Sigmoid colon (tissue), 7 donors: ENCODE results near the gene CHTF18. TPM values are rescaled to one million over a fixed set of nuclear protein-coding genes. Genes with fewer than 3 reads are reported as not detected.
A peak's percentile ranks its signal among the peaks of the same experiment; 100 is the strongest.

Source experiments
- DNase-seq: peaks from one replicate; pipeline ENCODE4 v3.0.0-alpha.2; 2019
- H3K27ac ChIP-seq, 4 donors: fragments of 200-600 bp; sonication (generic); one replicate each; pipeline ENCODE4 v1.5.1; 2016 to 2019; ENCODE audit warnings: mild to moderate bottlenecking in 1 of 4
- H3K27me3 ChIP-seq, 3 donors: fragments of 200-600 bp; sonication (generic); one replicate each; pipeline ENCODE4 v1.5.1; 2019; ENCODE audit warnings: mild to moderate bottlenecking in 1 of 3
- H3K36me3 ChIP-seq, 4 donors: fragments of 200-600 bp; sonication (generic); one replicate each; pipeline ENCODE4 v1.5.1; 2016 to 2019
- H3K4me1 ChIP-seq, 4 donors: fragments of 200-600 bp; sonication (generic); one replicate each; pipeline ENCODE4 v1.5.1; 2017 to 2019
- H3K4me3 ChIP-seq, 4 donors: fragments of 200-600 bp; sonication (generic); one replicate each; pipeline ENCODE4 v1.5.1; 2017 to 2019; ENCODE audit warnings: mild to moderate bottlenecking in 2 of 4, moderate library complexity in 1 of 4
- H3K9me3 ChIP-seq, 4 donors: fragments of 200-600 bp in 3 of 4; sonication (generic) in 3 of 4; one replicate each; pipeline versions ENCODE4 v1.5.1 to v1.6.1; 2013 to 2019
- EP300 ChIP-seq, 4 donors: sonication (generic); formaldehyde crosslinking; IDR thresholded peaks; one replicate each; pipeline ENCODE4 v1.6.1; 2017; ENCODE audit warnings: antibody characterized with exemption in 4 of 4
- POLR2A ChIP-seq, 2 donors: fragments of 450-650 bp; IDR thresholded peaks; one replicate each; pipeline ENCODE4 v1.6.1; 2016; ENCODE audit warnings: antibody characterized with exemption in 2 of 2, mild to moderate bottlenecking in 2 of 2, moderate library complexity in 2 of 2
- POLR2AphosphoS5 ChIP-seq, 4 donors: sonication (generic); formaldehyde crosslinking; IDR thresholded peaks; one replicate each; pipeline ENCODE4 v1.6.1; 2017; ENCODE audit warnings: antibody characterized with exemption in 4 of 4
- WGBS, 2 donors: extraction: QIAGEN DNeasy Blood & Tissue Kit; methylation state at CpG; one replicate each; pipeline ENCODE4 v1.1.7; 2013; 5-methylcytosine and 5-hydroxymethylcytosine counted together
- intact Hi-C: fragments of 100-400 bp; cut with DNase I; formaldehyde crosslinking; loops from one replicate; pipeline ENCODE4 v1.15.1; 2023
- polyA plus RNA-seq, 3 donors: library from polyadenylated mRNA; stranded (reverse); fragments of 200-250 nt; gene quantifications; one replicate each; pipeline ENCODE4 v1.2.3, GENCODE V29; 2013
- total RNA-seq, 4 donors: library from RNA; depleted of rRNA; stranded (reverse); fragments of >200 nt; gene quantifications; one replicate each; pipeline ENCODE4 v1.1.0, GENCODE V29; 2016
- TF ChIP-seq, protein P1 (sequence below), 4 experiments: fragments of 450-650 bp in 3 of 4; fragments of 200-600 bp in 1 of 4; IDR thresholded peaks; one replicate each; pipeline ENCODE4 v1.5.1; 2016 to 2019; ENCODE audit warnings: antibody characterized with exemption in 4 of 4, mild to moderate bottlenecking in 3 of 4, moderate library complexity in 2 of 4
- donor health status: healthy with polysubstance abuse.
- donor health status: Bipolar disorder and iron deficiency.
- donor health status: healthy.

Gene CHTF18
- total and polyA plus RNA-seq, 7 donors: 1.8 to 29.2 (median 5.0) TPM

DNA sequence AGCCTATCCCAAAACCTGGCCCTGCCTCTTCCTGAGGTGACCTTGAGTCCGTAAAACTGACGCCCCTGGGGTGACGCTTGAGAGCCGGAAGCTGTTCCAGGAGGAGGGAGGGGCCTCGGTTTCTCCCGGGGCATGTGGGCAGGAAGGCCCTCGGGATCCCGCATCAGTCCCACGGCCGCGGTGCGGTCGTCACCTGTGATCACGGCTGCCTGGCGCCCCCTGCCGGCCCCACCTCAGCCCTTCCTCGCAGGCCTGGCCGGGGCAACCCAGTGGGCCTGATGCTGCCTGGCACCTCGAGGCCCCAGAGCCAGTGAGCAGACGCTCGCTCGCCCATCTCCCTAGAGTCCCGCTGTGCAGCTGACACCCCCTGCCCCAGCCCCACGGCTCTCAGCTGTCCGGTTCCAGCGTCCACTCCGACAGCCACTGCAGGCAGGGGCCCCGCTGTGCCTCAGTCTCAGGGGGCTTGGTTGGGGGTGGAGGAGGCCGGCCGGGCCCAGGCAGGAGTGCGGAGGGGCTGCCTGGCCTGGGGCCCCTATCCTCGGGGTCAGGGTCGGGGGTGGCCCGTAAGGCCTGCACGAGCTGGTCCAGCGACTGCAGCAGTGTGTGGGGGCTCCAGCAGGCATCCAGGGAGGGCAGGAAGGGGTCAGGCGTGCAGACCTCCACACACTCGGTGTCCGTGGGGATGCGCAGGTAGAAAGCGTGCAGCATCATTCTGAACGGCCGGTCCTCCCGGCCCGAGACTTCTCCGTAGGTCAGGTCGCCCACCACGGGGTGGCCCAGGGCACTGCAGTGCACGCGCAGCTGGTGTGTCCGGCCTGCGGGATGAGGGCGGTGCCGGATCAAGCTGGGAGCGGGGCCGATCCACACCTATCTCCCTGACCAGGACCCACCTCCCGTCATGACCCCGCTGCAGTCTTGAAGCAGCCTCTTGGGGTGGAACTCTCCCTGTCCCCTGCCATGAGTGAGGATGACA lies 2.6 kb upstream of the CHTF18 start:
- TF ChIP-seq POLR2AphosphoS5 (IDR thresholded peaks at IDR 0.05): no peak
- TF ChIP-seq POLR2A (IDR thresholded peaks at IDR 0.05): no peak
- TF ChIP-seq, protein P1, sequence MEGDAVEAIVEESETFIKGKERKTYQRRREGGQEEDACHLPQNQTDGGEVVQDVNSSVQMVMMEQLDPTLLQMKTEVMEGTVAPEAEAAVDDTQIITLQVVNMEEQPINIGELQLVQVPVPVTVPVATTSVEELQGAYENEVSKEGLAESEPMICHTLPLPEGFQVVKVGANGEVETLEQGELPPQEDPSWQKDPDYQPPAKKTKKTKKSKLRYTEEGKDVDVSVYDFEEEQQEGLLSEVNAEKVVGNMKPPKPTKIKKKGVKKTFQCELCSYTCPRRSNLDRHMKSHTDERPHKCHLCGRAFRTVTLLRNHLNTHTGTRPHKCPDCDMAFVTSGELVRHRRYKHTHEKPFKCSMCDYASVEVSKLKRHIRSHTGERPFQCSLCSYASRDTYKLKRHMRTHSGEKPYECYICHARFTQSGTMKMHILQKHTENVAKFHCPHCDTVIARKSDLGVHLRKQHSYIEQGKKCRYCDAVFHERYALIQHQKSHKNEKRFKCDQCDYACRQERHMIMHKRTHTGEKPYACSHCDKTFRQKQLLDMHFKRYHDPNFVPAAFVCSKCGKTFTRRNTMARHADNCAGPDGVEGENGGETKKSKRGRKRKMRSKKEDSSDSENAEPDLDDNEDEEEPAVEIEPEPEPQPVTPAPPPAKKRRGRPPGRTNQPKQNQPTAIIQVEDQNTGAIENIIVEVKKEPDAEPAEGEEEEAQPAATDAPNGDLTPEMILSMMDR (IDR thresholded peaks at IDR 0.05): peak; percentile 25 to 64 (median 43)
- peaks cover 0 to 25% (median 24%) of the 10 kb centered on the region in 3 donors for H3K27me3 ChIP-seq
- H3K4me1 ChIP-seq: peaks cover 0 to 26% (median 24%) of the 10 kb centered on the region in 4 donors
- H3K27ac ChIP-seq: no peak overlapping the region
- no peaks in the 10 kb centered on the region for H3K9me3 ChIP-seq
- peak; percentile 81 for DNase-seq
- intact Hi-C loops: loop anchor here (2.0 kb wide), 1 partner anchor 75 kb away; no protein-coding TSS in a partner anchor
- no peak overlapping the region for H3K4me3 ChIP-seq
- H3K36me3 ChIP-seq: peaks cover 0 to 13% (median 8%) of the 10 kb centered on the region in 4 donors
- 63 to 68% methylated on average over 58 of the region's 58 CpGs for WGBS, 2 donors

DNA sequence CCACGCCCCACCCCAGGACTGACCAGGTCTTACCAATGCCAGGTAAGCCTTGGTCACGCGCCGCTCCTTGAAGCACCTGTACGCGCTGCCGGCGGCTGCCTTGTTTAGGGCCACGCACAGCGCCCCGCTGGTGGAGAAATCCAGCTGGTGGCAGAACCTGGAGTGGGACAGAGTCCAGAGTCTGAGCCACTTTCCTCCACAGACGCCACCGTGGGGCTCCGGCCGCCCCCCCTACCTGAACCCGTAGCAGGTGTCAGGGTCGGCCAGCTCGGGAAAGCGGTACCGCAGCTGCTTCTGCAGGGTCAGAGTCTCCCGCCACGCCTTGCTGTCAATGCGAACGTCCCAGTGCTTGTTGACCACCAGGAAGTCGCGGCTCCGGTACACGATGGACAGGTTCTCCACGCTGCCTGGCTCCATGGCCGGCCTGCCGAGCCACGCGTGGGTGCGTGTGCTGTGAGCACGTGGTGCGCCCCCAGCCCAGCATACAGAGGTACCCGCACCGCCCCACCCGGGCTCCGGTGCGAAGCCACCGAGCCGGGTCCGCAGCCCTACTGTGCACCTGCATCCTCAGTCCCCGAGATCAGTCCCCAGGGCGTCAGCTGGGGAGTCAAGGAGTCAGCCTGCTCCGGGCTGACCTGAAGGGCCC lies 976 bp upstream of the CHTF18 start:
- Histone ChIP-seq H3K27me3 (peaks cover 0 to 10% (median 8%) of the 10 kb centered on the region in 3 donors), H3K4me3 (peak overlapping the region; percentile 84 to 100 (median 94)), H3K9me3 (no peaks in the 10 kb centered on the region), H3K36me3 (peaks cover 0 to 13% (median 8%) of the 10 kb centered on the region in 4 donors), H3K27ac (peak overlapping the region in 3 of 4 donors; percentile 76 to 83 (median 77)), H3K4me1 (peaks cover 0 to 26% (median 24%) of the 10 kb centered on the region in 4 donors)
- no peak for DNase-seq
- intact Hi-C loops: loop anchor here (2.0 kb wide), 1 partner anchor 77 kb away; no protein-coding TSS in a partner anchor
- 21 to 39% methylated on average over 47 of the region's 47 CpGs for WGBS, 2 donors
- TF ChIP-seq EP300 (IDR thresholded peaks at IDR 0.05) (no peak), POLR2AphosphoS5 (IDR thresholded peaks at IDR 0.05) (no peak), POLR2A (IDR thresholded peaks at IDR 0.05) (no peak)
- TF ChIP-seq, protein P1 (IDR thresholded peaks at IDR 0.05): no peak

DNA sequence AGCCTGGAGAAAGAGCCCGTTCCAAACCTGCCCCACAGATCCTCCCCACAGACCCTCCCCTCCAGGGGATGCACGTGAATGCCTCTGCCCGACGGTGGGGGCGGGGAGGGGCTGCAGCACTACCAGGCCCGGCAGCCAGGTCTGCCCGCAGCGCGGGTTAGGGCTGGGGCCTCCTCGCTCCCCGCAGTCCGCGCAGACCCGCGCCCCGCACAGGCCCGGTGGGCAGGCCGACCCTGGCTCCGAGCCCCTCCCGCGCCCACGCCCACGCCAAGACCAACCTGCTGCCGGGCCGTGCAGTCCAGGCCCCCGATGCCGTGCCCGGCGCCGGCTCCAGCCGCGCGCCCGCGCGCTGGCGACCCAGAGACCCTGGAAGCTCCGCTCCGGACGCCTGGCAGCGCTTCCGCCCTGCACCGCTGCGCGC lies 432 bp upstream of the CHTF18 start, which contains the start of gene RPUSD1:
Gene RPUSD1, minus strand, starts transcription at position 404 of the 421 bp plus-strand sequence. CDS start 644 bp downstream, outside the sequence.
- peaks cover 0 to 4% (median 3%) of the 10 kb centered on the region in 3 donors for H3K27me3 ChIP-seq
- 0% methylated on average over 45 of the region's 45 CpGs for WGBS, 2 donors
- peak within 1 kb of the TSS; percentile 62 to 83 (median 76) for H3K27ac ChIP-seq
- intact Hi-C loops: loop anchor here (1.0 to 2.0 kb wide), 2 partner anchors 19 to 77 kb away; no protein-coding TSS in a partner anchor
- H3K4me3 ChIP-seq: peak within 1 kb of the TSS; percentile 84 to 100 (median 94)
- H3K9me3 ChIP-seq: no peaks in the 10 kb centered on the region
- TF ChIP-seq POLR2A (IDR thresholded peaks at IDR 0.05): no peak
- no peak for TF ChIP-seq POLR2AphosphoS5 (IDR thresholded peaks at IDR 0.05)
- TF ChIP-seq, protein P1 (IDR thresholded peaks at IDR 0.05): no peak
- TF ChIP-seq EP300 (IDR thresholded peaks at IDR 0.05): no peak
- H3K36me3 ChIP-seq: peaks cover 0 to 13% (median 8%) of the 10 kb centered on the region in 4 donors
- DNase-seq: no peak
- peaks cover 0 to 26% (median 24%) of the 10 kb centered on the region in 4 donors for H3K4me1 ChIP-seq

DNA sequence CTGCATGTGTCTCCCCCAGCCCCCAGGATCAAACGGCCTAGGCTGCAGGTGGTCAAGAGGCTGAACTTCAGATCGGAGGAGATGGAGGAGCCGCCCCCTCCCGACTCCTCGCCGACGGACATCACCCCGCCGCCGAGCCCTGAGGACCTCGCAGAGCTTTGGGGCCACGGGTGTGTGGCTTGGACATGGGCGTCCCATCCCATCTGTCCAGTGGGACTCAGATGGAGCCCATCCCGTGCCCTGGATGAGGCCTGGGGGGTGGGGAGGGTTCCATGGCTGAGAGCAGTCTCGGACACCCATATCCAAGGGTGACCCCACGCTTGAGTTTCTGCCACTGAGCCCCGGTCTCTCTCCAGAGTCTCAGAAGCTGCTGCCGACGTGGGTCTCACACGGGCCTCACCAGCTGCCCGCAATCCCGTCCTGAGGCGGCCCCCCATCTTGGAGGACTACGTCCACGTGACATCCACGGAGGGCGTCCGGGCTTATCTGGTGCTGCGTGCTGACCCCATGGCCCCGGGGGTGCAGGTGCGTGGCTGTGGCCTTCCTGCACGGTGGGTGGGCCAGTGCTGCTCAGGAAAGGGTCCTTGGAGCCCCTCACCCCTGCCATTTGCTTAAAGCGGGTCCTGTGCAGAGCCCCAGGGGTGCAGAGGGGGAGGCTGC lies 901 bp downstream of the CHTF18 start:
- 79% methylated on average over 33 of the region's 33 CpGs for WGBS, 2 donors
- Histone ChIP-seq H3K27me3 (no peaks in the 10 kb centered on the region), H3K9me3 (no peaks in the 10 kb centered on the region), H3K4me1 (peaks cover 0 to 24% (median 19%) of the 10 kb centered on the region in 4 donors), H3K36me3 (peaks cover 0 to 13% (median 8%) of the 10 kb centered on the region in 4 donors), H3K4me3 (peak overlapping the region; percentile 50 to 100 (median 83)), H3K27ac (peak overlapping the region in 1 of 4 donors; percentile 60)
- DNase-seq: no peak
- TF ChIP-seq, protein P1 (IDR thresholded peaks at IDR 0.05): no peak
- TF ChIP-seq POLR2AphosphoS5 (IDR thresholded peaks at IDR 0.05) (no peak), POLR2A (IDR thresholded peaks at IDR 0.05) (no peak), EP300 (IDR thresholded peaks at IDR 0.05) (no peak)
- intact Hi-C loops: no loop called here
